T47D (cell line): ENCODE results near the gene KRT23.

Source experiments
- DNase-seq, 2 experiments: peaks; one replicate each; pipeline versions ENCODE4 v3.0.0 to v3.0.0-alpha.2; 2011 to 2012; ENCODE audit warnings: low read depth in 1 of 2, low spot score in 1 of 2
- JUND ChIP-seq: IDR thresholded peaks from 2 replicates; pipeline ENCODE4 v1.6.1; 2012; ENCODE audit warnings: low read depth
- in situ Hi-C: cut with HindIII; loops from 2 replicates; pipeline ENCODE4 v1.10.0; 2016; ENCODE audit warnings: low sequenced_read_pairs, low pct_unique_long_range_greater_than_20kb

KRT23 gene

GRCh38 chr17:40960144-40960543 is 22.7 kb upstream of the KRT23 start:
- in situ Hi-C loops = no loop called here
- TF ChIP-seq JUND = no peak
- DNase-seq = no peak

DNA sequence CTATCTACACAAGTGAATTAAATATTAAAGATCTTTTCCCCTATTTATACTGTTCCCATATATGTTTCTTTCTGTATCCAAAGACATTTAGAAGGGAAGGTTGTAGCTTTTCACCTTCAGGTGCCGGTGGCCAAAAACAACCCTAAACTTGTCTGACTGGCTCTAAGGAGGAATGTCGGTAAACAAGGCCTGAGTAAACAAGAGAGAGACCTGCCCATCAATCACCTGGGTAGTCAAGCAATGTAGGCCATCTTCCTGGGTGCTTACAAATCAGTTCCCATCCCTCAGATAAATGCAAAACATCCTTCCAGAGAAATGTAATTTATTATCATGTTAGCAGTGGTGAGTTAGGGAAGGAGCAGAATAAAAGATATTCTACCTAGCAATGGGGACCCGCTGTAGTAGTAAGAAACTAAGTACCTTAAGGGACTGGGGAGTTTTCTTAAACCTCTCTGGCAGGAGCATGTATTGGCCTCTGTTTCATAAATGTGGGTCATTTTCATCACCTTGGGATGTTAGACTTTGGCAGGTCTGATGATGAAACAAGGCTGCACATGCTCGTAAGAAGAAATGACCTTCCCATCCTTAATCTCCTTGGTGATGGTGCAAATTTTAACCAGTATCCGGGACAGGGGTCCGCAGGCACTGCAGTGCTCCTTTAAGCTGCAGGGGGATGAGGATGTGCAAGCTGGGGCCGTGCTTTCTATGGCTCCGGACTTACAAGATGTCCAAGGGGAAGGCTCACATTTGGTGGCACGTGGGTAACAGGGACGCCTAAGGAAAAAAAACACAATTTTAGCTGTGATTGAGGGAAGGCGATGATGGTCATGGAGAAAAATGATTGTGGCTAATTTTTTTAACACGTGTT is 20.9 kb upstream of the KRT23 start:
- in situ Hi-C loops = no loop called here
- peak; percentile 95 for TF ChIP-seq JUND
- peak; percentile 48 to 98 for DNase-seq

- DNase-seq = peak in 1 of 2 experiments; percentile 90
- in situ Hi-C loops = no loop called here
- peak; percentile 57; the same call in 1 of the 2 replicates for TF ChIP-seq JUND
These were observed 19.2 kb upstream of the KRT23 start for GRCh38 chr17:40956401-40957254.

- no peak for TF ChIP-seq JUND
- DNase-seq = peak in 1 of 2 experiments; percentile 89
- in situ Hi-C loops = no loop called here
These were observed 16.4 kb upstream of the KRT23 start for GRCh38 chr17:40953881-40954280.

DNA sequence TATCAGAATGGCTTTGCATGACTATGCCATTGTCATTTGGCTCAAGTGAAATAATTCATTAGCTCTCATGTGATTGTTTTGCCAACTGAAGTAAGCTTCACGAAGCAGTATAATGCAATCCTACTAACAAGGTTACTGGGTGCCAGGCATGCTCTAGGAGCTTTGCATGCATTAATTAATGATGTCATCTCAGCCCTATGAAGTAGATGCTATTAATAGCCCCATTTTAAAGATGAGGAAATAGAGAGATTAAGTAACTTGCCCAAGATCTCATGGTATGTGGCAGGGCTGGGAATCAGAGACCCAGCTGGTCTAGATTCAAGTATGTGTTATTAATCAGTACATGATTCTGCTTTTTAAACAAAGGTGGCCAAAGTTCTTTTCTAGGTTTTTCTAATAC is 15.2 kb upstream of the KRT23 start:
- no peak for TF ChIP-seq JUND
- in situ Hi-C loops = no loop called here
- no peak for DNase-seq

DNA sequence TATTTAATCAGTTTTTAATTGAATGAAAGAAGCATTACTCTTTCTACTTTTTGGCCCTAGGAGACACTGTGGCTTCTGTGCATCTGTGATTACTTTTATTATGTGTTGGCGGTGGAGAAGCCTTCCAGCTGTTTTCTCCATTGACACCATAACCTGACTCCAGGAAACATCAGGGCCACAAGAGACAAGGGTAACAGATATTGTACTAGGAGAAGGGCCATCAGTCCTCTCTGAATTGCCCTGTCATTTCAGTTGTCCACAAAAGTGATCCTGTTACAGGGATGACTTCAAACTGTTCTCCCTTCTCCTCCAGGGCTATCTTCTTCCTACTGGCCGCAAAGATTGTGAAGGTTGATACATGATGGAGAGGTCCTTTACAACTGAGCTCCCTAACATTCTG is 14.7 kb upstream of the KRT23 start:
- TF ChIP-seq JUND = no peak
- in situ Hi-C loops = no loop called here
- DNase-seq = no peak

DNA sequence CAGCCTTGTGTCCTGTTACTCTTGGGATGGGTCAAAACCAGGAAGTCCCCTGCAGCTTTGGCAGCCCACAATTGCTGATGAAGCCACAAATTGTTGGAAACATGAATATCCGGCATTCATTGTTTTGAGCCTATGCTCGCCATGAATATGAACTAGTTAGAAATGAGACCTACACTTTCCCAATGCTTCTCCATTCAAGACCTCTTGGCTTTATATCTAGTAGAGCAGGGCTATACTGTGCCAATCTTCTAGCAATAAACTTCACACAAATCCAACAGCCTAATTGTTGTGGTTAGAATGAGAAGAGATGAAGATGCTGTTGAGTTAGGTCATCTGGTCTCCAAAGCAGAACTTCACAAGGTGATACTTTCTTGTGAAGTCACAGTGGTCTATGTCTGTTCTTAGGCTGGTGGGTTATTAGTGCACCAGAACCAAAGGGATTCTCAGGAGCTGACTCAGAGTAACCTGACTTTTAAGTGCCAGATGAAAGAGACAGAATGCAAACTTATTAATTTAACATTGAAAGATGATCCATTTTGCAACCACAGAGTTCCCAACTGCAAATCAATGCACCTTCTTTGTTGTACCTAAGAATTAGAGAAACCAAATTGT is 13.7 kb upstream of the KRT23 start:
- DNase-seq = no peak
- in situ Hi-C loops = no loop called here
- TF ChIP-seq JUND = no peak

DNA sequence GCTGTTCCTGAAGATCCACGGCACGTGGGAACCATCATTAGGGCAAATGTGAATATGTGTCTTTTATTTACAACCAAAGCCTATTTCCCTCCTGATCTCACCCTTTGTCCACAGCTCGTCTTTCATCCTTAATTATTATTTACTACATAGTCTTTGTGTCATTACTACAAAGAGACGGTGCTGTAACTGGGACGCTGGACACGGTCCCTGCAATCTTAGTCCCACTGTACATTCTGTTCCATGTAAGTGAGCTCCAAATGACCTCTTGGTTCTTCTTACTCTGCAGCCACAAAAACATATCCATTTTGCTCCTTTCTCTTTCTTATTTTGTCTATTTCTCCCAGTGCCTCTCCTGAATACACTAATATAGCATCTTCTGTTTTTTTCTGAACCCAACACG is 12.7 kb upstream of the KRT23 start:
- no peak for DNase-seq
- in situ Hi-C loops = no loop called here
- TF ChIP-seq JUND = no peak

GRCh38 chr17:40949418-40949817 is 12.0 kb upstream of the KRT23 start:
- no peak for DNase-seq
- no peak for TF ChIP-seq JUND
- in situ Hi-C loops = no loop called here

DNA sequence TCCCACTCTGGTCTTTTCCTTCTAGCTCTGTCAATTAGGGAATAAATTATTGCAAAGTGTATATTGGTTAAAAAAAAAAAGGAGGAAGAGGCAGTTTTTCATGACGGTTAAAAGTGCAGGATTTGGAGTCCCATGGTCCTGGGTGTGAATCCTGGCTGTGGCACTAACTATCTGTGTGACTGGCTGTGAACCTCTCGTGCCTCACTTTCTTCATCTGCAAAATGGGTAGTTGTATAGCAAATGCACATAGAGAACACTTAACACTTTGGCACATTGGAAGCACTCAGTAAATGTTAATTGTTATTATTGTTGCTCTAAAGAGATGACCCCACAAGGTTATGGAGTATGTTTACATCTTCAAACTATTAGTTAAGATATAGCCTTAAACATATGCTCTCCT is 10.5 kb upstream of the KRT23 start:
- DNase-seq = no peak
- TF ChIP-seq JUND = no peak
- in situ Hi-C loops = no loop called here

DNA sequence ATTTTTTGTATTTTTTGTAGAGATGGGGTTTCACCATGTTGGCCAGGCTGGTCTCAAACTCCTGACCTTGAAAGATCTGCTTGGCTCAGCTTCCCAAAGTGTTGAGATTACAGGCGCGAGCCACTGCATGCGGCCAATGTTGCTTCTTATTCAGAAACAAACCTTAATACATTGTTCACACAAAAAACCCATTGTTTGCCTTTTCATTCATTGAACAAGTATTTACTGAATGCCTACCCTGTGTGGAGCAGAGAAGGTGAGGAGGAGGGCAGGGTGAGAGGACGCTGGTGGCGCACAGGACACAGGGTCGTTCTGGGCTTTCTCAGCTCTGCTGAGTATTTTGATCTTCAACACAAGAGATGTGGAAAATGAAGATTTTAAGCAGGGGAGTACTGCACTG is 8.0 kb upstream of the KRT23 start:
- in situ Hi-C loops = no loop called here
- no peak for DNase-seq
- TF ChIP-seq JUND = no peak

- no peak for TF ChIP-seq JUND
- in situ Hi-C loops = no loop called here
- DNase-seq = no peak
These were observed 7.1 kb upstream of the KRT23 start for GRCh38 chr17:40944531-40944930.

- in situ Hi-C loops = no loop called here
- no peak for TF ChIP-seq JUND
- DNase-seq = no peak
These were observed 5.1 kb upstream of the KRT23 start for GRCh38 chr17:40942553-40942952.
